GM12874 (cell line): ENCODE results near the gene BTBD1.

Experiments used
- CTCF ChIP-seq: IDR thresholded peaks from 2 replicates; pipeline ENCODE4 v1.5.1; 2011; ENCODE audit warnings: low read depth, mild to moderate bottlenecking, control low read depth, low read length, moderate library complexity; ENCODE audit not compliant: insufficient read depth

Gene BTBD1

GRCh38 chr15:83111149-83111548, 44.1 kb upstream of the BTBD1 start:
- no peak for TF ChIP-seq CTCF

- no peak for TF ChIP-seq CTCF
These were observed 43.3 kb upstream of the BTBD1 start for GRCh38 chr15:83110381-83110780.

- TF ChIP-seq CTCF = no peak
These were observed 42.5 kb upstream of the BTBD1 start for GRCh38 chr15:83109532-83109931.

GRCh38 chr15:83108266-83109219, 41.5 kb upstream of the BTBD1 start:
- no peak for TF ChIP-seq CTCF

- no peak for TF ChIP-seq CTCF
These were observed 40.8 kb upstream of the BTBD1 start for GRCh38 chr15:83107841-83108181.

GRCh38 chr15:83106994-83107840, 40.2 kb upstream of the BTBD1 start, which contains the start of gene TM6SF1:
TSS of gene TM6SF1 (plus strand) at chr15:83107645. CDS start at chr15:83107681, 36 bp downstream.
- no peak for TF ChIP-seq CTCF

- TF ChIP-seq CTCF = no peak
These were observed 38.4 kb upstream of the BTBD1 start for GRCh38 chr15:83105440-83105839.
